Dedifferentiated amniotic fluid mesenchymal stem cell (primary cell): ENCODE measurements around the gene SPOCK3.
A peak's percentile ranks its signal among the peaks of the same experiment; 100 is the strongest.

Experiments
- DNase-seq: peaks from one replicate; pipeline ENCODE4 v3.0.0-alpha.2; 2016; ENCODE audit errors: extremely low spot score

The SPOCK3 gene

GRCh38 chr4:167176723-167177367 is 57.4 kb downstream of the SPOCK3 start:
- no peak for DNase-seq

- DNase-seq: no peak
These were observed 62.4 kb downstream of the SPOCK3 start for GRCh38 chr4:167171928-167172327.

GRCh38 chr4:167168611-167169010 is 65.7 kb downstream of the SPOCK3 start:
- no peak for DNase-seq

- no peak for DNase-seq
These were observed 83.7 kb downstream of the SPOCK3 start for GRCh38 chr4:167150587-167150986.

GRCh38 chr4:167144605-167145004 is 89.7 kb downstream of the SPOCK3 start:
- DNase-seq: no peak

GRCh38 chr4:167143018-167143417 is 91.3 kb downstream of the SPOCK3 start:
- DNase-seq: no peak

GRCh38 chr4:167136270-167136669 is 98.0 kb downstream of the SPOCK3 start:
- no peak for DNase-seq

- DNase-seq: no peak
These were observed 105.1 kb downstream of the SPOCK3 start for GRCh38 chr4:167129146-167129545.

GRCh38 chr4:167119392-167119791 is 114.9 kb downstream of the SPOCK3 start:
- no peak for DNase-seq

GRCh38 chr4:167117273-167117672 is 117.0 kb downstream of the SPOCK3 start:
- no peak for DNase-seq

GRCh38 chr4:167114416-167114971 is 119.8 kb downstream of the SPOCK3 start:
- no peak for DNase-seq

- no peak for DNase-seq
These were observed 122.7 kb downstream of the SPOCK3 start for GRCh38 chr4:167111622-167112021.

- no peak for DNase-seq
These were observed 123.2 kb downstream of the SPOCK3 start for GRCh38 chr4:167111092-167111491.

GRCh38 chr4:167109859-167110258 is 124.4 kb downstream of the SPOCK3 start:
- no peak for DNase-seq

GRCh38 chr4:167105857-167106256 is 128.4 kb downstream of the SPOCK3 start:
- no peak for DNase-seq

GRCh38 chr4:167102475-167102874 is 131.8 kb downstream of the SPOCK3 start:
- DNase-seq: no peak

- no peak for DNase-seq
These were observed 133.3 kb downstream of the SPOCK3 start for GRCh38 chr4:167101035-167101434.

- peak; percentile 74 for DNase-seq
These were observed 134.2 kb downstream of the SPOCK3 start for GRCh38 chr4:167100120-167100519.

- DNase-seq: no peak
These were observed 146.2 kb downstream of the SPOCK3 start for GRCh38 chr4:167088115-167088514.

GRCh38 chr4:167084321-167084720 is 150.0 kb downstream of the SPOCK3 start:
- DNase-seq: no peak

- no peak for DNase-seq
These were observed 154.5 kb downstream of the SPOCK3 start for GRCh38 chr4:167079762-167080161.

GRCh38 chr4:167052631-167053091 is 181.6 kb downstream of the SPOCK3 start:
- no peak for DNase-seq

- no peak for DNase-seq
These were observed 185.0 kb downstream of the SPOCK3 start for GRCh38 chr4:167049257-167049656.

- DNase-seq: no peak
These were observed 192.8 kb downstream of the SPOCK3 start for GRCh38 chr4:167041524-167041923.
